Measurements from ENCODE around the gene DOC2A. TPM values are rescaled to one million over a fixed set of nuclear protein-coding genes. Genes with fewer than 3 reads are reported as not detected.

The DOC2A gene
- total RNA-seq, 1 experiment from 2014 or later, result 3.2 TPM

- H3K27me3 ChIP-seq (replicated peaks; ENCODE audit: insufficient read depth, low read depth, low read length, poor library complexity), result no peaks in the 10 kb centered on the region
- ChIA-PET CTCF (interaction anchor here (0.6 kb wide), 1 partner anchor 185 kb away, joined by 3 read pairs; no protein-coding TSS in a partner anchor), POLR2A (ENCODE audit: low non-redundant PET) (no interaction called here)
- no peak for DNase-seq (ENCODE audit: low spot score)
- TF ChIP-seq EZH2 (IDR thresholded peaks at IDR 0.05; ENCODE audit: borderline replicate concordance, low read depth, low read length, poor library complexity, severe bottlenecking) (no peak), CTCF (conservative IDR thresholded peaks at IDR 0.05; ENCODE audit: low read depth, low read length) (no peak)
- H3K4me3 ChIP-seq (ENCODE audit: low read depth, low read length, poor library complexity, severe bottlenecking), result peak overlapping the region; percentile 84
- no TSS peak for BruUV-seq (replicated peaks)
- H3K36me3 ChIP-seq (ENCODE audit: insufficient read depth, low read length, poor library complexity, severe bottlenecking), result peaks cover 28% of the 10 kb centered on the region
- peaks cover 6% of the 10 kb centered on the region for H3K9me3 ChIP-seq (ENCODE audit: low read depth, low read length, poor library complexity, severe bottlenecking)
- H3K27ac ChIP-seq (ENCODE audit: low read depth, low read length, poor library complexity, severe bottlenecking), result peak overlapping the region; percentile 44
- intact Hi-C loops (cut with micrococcal nuclease; ENCODE audit: unreplicated experiment), result no loop called here
- peaks cover 16% of the 10 kb centered on the region for H3K4me1 ChIP-seq (ENCODE audit: insufficient read depth, low read length, poor library complexity, severe bottlenecking)
These were observed 35.7 kb downstream of the DOC2A start for GRCh38 chr16:29975134-29975538.

DNA sequence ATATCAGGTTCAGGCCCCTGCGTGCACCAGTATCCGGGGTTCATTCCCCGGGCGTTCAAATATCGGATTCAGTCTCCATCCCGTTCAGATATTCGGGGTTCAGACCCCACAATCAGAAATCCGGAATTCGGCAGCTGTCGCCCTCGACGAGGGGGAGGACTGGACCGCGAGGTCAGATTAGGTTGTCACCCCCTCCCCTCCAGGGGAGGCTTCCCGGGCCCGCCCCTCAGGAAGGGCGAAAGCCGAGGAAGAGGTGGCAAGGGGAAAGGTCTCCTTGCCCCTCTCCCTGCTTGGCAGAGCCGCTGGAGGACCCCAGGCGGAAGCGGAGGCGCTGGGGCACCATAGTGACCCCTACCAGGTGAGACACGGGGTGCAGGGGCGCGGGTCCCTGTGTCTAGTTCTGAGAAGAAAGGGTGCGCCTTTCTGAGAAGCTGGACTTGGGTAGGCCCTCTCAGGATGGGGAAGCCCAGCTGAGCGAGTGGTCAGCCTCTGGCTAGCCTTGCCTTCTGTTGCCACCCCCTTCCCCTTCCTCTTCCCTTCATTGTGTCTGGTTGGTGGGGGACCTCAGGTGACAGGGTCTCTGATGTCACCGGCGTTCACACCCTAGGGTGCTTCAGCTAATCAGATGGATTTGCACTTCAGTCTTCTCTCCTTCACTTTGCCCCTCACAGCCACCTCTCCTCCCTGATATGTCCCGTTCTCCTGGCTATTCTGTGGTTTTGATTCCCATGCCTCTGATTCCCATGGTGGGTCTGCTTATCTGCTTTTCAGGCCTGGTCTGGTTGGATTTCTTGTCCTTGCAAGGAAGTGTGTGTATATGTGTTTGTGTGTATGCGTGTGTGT, 36.3 kb downstream of the DOC2A start:
- Histone ChIP-seq H3K4me1 (ENCODE audit: insufficient read depth, low read length, poor library complexity, severe bottlenecking) (peaks cover 16% of the 10 kb centered on the region), H3K27ac (ENCODE audit: low read depth, low read length, poor library complexity, severe bottlenecking) (peak overlapping the region; percentile 81), H3K9me3 (ENCODE audit: low read depth, low read length, poor library complexity, severe bottlenecking) (peaks cover 6% of the 10 kb centered on the region), H3K4me3 (ENCODE audit: low read depth, low read length, poor library complexity, severe bottlenecking) (peak overlapping the region; percentile 84), H3K27me3 (replicated peaks; ENCODE audit: insufficient read depth, low read depth, low read length, poor library complexity) (no peaks in the 10 kb centered on the region), H3K36me3 (ENCODE audit: insufficient read depth, low read length, poor library complexity, severe bottlenecking) (peaks cover 22% of the 10 kb centered on the region)
- no TSS peak for BruUV-seq (replicated peaks)
- POLR2A ChIA-PET (ENCODE audit: low non-redundant PET), result no interaction called here
- CTCF ChIA-PET, result interaction anchor here (0.6 kb wide), 1 partner anchor 185 kb away, joined by 3 read pairs; no protein-coding TSS in a partner anchor
- intact Hi-C loops (cut with micrococcal nuclease; ENCODE audit: unreplicated experiment), result loop anchor here (5.0 kb wide), 1 partner anchor 47 kb away; the partner anchor contains the start of gene KCTD13
- no peak for DNase-seq (ENCODE audit: low spot score)
- TF ChIP-seq EZH2 (IDR thresholded peaks at IDR 0.05; ENCODE audit: borderline replicate concordance, low read depth, low read length, poor library complexity, severe bottlenecking) (no peak), CTCF (conservative IDR thresholded peaks at IDR 0.05; ENCODE audit: low read depth, low read length) (no peak)

DNA sequence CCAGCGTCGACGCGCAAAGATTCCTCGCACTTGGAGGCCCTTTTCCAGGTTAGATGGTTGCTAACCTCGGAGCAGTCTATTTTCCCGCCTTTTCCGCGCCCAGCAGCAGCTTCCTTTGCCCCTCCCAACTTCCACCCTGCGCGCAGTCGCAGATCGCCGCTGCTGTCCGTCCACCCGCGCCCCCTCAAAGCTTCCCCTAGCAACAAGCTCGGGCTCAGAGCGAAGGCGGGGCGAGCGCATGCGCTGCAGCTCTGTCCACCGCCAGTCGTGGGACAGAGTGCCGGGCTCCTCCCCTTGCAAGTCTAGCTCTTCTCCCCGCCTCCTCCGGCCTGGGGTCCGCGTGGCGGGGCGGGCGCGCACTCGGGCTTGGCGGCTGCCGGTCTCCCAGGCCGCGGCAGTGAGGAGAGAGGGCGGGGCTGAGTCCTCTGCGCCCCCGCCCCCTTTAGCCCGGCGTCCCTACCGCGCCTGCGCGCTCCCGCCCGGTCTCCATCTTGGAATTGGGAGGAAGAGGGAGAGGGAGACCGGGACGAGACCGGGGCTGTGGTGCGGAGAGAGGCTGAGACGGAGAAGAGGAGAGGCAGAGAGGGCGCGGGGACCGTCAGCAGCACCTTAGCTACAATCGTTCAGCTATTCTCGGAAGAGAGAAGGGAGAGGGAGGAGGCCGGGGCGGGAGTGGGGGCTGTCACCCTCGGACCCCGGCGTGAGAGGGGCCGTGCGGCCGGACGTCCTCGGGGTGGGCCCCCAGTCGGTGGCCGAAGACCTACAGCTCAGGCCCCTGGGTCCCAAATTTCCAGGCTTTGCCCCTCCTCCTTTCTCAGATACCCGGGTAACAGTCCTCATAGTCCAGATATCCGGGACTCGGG, 37.2 kb downstream of the DOC2A start, which contains the start of gene TAOK2:
TAOK2 (plus strand) TSS at position 485 of the 863 bp plus-strand sequence. CDS start 3,905 bp downstream, outside the sequence.
- intact Hi-C loops (cut with micrococcal nuclease; ENCODE audit: unreplicated experiment), result loop anchor here (5.0 kb wide), 1 partner anchor 46 kb away; the partner anchor contains the start of gene KCTD13
- no TSS peak for BruUV-seq (replicated peaks)
- Histone ChIP-seq H3K4me1 (ENCODE audit: insufficient read depth, low read length, poor library complexity, severe bottlenecking) (peaks cover 16% of the 10 kb centered on the region), H3K4me3 (ENCODE audit: low read depth, low read length, poor library complexity, severe bottlenecking) (peak within 1 kb of the TSS; percentile 84), H3K36me3 (ENCODE audit: insufficient read depth, low read length, poor library complexity, severe bottlenecking) (peaks cover 15% of the 10 kb centered on the region), H3K27me3 (replicated peaks; ENCODE audit: insufficient read depth, low read depth, low read length, poor library complexity) (no peaks in the 10 kb centered on the region), H3K27ac (ENCODE audit: low read depth, low read length, poor library complexity, severe bottlenecking) (peak within 1 kb of the TSS; percentile 81), H3K9me3 (ENCODE audit: low read depth, low read length, poor library complexity, severe bottlenecking) (peaks cover 6% of the 10 kb centered on the region)
- peak; percentile 99 for DNase-seq (ENCODE audit: low spot score)
- CTCF ChIA-PET, result interaction anchor here (1.1 kb wide), 1 partner anchor 14 kb away, joined by 3 read pairs; no protein-coding TSS in a partner anchor
- no peak for TF ChIP-seq CTCF (conservative IDR thresholded peaks at IDR 0.05; ENCODE audit: low read depth, low read length)
- no peak for TF ChIP-seq EZH2 (IDR thresholded peaks at IDR 0.05; ENCODE audit: borderline replicate concordance, low read depth, low read length, poor library complexity, severe bottlenecking)
- POLR2A ChIA-PET (ENCODE audit: low non-redundant PET), result interaction anchor here (0.5 kb wide), 1 partner anchor 11 kb away, joined by 3 read pairs; no protein-coding TSS in a partner anchor

Measured in A673 (cell line).